ENCODE measurements around the gene FAM118A.

Gene FAM118A

GRCh38 chr22:45328822-45329529 lies 19.2 kb downstream of the FAM118A start:
- TF ChIP-seq, protein P1, sequence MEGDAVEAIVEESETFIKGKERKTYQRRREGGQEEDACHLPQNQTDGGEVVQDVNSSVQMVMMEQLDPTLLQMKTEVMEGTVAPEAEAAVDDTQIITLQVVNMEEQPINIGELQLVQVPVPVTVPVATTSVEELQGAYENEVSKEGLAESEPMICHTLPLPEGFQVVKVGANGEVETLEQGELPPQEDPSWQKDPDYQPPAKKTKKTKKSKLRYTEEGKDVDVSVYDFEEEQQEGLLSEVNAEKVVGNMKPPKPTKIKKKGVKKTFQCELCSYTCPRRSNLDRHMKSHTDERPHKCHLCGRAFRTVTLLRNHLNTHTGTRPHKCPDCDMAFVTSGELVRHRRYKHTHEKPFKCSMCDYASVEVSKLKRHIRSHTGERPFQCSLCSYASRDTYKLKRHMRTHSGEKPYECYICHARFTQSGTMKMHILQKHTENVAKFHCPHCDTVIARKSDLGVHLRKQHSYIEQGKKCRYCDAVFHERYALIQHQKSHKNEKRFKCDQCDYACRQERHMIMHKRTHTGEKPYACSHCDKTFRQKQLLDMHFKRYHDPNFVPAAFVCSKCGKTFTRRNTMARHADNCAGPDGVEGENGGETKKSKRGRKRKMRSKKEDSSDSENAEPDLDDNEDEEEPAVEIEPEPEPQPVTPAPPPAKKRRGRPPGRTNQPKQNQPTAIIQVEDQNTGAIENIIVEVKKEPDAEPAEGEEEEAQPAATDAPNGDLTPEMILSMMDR (IDR thresholded peaks at IDR 0.05; ENCODE audit: low read depth, low read length), result no peak
- DNase-seq (ENCODE audit: extremely low read depth, low read depth), result no peak

DNA sequence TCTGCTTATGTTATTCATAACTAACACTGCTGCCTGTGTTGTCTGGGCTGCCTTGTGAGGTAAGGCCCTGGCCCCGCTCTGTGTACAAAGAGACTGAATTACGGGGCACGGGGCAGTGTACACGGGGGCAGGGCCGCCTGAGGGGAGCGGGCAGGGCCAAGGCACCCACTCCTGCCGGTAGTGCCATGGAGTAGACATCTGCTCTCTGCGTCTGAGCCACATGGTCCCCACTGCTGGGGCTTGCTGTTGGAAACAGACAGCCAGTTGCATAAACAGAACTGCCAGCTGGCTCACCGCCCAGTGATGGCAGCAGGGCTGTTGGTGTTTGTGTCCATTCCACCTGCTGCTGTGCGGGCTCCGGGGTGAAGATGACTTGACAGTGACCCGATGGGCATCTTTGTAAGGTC lies 19.8 kb downstream of the FAM118A start:
- TF ChIP-seq, protein P1 (IDR thresholded peaks at IDR 0.05; ENCODE audit: low read depth, low read length), result no peak
- no peak for DNase-seq (ENCODE audit: extremely low read depth, low read depth)

GRCh38 chr22:45330548-45330947 lies 20.8 kb downstream of the FAM118A start:
- TF ChIP-seq, protein P1 (IDR thresholded peaks at IDR 0.05; ENCODE audit: low read depth, low read length), result no peak

DNA sequence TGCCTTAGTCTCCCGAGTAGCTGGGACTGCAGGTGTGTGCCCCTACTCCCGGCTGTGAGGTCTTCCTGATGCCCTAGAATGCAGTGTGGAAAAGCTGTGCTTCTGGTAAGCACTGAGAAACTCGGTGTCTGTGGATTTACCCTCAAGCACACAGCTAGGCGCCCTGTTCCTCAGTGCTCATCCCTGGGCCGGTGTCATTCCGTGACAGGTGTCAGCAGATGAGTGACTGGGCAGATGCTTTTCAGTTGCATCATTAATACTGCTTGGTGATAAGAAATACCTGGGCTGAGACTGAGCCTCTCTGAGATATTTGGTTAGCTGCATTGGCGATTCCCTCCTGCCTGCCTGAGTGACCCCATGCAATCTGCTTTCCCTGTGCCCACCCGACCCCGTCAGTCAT lies 21.8 kb downstream of the FAM118A start:
- DNase-seq (ENCODE audit: extremely low read depth, low read depth), result no peak
- TF ChIP-seq, protein P1 (IDR thresholded peaks at IDR 0.05; ENCODE audit: low read depth, low read length), result no peak

More at GRCh38 chr22:45330548-45330947, 20.8 kb downstream of the FAM118A start:
- no peak for DNase-seq (ENCODE audit: extremely low read depth, low read depth)

DNA sequence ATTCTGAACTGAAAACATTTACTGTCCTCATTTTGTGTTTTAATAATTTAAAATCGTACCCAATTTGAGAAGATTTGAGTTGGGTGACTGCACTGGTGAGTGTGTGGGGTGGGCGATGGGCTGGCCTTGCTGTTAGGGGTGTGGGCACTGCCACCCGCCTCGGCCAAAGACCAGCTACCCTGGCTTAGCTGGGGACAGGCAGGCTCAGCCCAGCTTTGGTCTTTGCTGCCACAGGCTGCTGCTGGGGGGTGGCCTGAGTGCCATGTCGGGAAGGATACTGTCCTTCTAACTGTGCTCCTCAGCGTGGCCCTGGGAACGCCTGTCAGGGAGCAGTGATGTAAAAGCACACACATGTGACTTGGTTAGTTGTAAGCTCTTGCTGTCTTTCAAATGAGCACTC lies 22.3 kb downstream of the FAM118A start:
- DNase-seq (ENCODE audit: extremely low read depth, low read depth), result no peak
- TF ChIP-seq, protein P1 (IDR thresholded peaks at IDR 0.05; ENCODE audit: low read depth, low read length), result no peak

DNA sequence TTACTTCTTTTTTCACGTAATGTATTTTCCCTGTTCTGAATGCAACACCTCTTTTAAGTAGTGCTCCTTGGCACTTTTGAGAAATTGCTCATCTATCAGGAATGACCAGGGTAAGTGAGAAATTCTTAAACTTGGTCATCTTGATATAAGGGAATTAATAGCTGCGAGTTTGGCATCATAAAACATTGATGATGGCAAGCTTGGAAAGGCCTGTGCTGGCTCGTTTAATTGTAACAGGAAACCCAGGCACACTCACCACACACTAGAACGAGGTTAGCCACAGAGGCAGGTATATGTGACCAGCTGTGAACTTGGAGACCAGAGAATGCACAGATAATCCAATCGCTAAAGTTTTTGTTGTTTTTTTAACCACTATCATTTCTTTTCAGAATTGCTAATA lies 24.3 kb downstream of the FAM118A start:
- TF ChIP-seq, protein P1 (IDR thresholded peaks at IDR 0.05; ENCODE audit: low read depth, low read length), result no peak
- no peak for DNase-seq (ENCODE audit: extremely low read depth, low read depth)

GRCh38 chr22:45334528-45334927 lies 24.8 kb downstream of the FAM118A start:
- TF ChIP-seq, protein P1 (IDR thresholded peaks at IDR 0.05; ENCODE audit: low read depth, low read length), result no peak
- DNase-seq (ENCODE audit: extremely low read depth, low read depth), result no peak
